Left hindlimb (tissue), 1 donor: ENCODE results near the gene FAM20C.
"Not testable (repeated sequence)": the region's sequence is repeated elsewhere in the genome, so short reads cannot be mapped to it uniquely, and the experiment has no call there.

Source experiments
- DNase-seq: peaks from one replicate; pipeline ENCODE4 v3.0.0-alpha.2; 2018

Gene FAM20C

DNA sequence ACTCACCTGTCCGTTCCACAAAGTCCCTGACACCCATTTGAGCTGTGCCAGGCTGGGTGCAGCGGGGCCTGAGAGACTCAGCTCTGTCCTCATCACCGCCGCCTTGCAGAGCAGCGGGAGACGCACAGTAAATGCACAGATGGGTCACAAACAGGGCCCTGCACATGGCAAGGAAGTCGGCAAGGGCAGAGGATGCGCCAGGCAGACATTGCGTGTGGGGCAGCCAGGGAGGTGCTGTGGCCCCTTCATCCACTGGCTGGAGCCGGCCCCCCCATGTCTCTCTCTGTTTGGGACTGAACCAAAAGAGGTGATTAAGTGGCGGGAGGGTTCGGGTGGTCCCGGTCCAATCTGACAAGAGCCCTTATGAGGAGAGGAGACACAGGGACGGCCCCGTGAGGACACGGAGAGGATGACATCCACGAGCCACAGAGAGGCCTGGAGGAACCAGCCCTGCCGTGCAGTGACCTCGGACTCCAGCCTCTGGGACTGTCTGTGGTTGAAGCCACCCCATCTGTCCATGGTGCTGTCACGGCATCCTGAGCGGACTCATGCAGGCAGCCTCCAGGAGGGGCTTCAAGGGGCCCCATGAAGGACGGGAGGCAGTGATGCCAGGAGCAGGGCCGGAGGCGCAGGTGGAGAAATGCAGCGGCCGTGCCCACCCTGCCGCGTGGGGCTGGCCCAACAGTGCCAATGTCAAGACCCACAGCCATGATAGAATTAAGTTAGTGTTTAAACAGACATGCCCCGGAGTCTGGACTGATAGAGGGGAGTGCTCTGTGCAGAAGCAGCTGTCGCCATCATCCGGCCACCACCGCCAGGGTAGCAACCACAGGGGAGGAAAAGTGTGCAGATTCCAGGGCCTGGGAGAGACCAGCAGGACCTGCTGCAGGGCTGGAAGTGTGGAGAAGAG, 69.2 kb downstream of the FAM20C start:
- no peak for DNase-seq

GRCh38 chr7:262251-262572, 69.8 kb downstream of the FAM20C start:
- no peak for DNase-seq

DNA sequence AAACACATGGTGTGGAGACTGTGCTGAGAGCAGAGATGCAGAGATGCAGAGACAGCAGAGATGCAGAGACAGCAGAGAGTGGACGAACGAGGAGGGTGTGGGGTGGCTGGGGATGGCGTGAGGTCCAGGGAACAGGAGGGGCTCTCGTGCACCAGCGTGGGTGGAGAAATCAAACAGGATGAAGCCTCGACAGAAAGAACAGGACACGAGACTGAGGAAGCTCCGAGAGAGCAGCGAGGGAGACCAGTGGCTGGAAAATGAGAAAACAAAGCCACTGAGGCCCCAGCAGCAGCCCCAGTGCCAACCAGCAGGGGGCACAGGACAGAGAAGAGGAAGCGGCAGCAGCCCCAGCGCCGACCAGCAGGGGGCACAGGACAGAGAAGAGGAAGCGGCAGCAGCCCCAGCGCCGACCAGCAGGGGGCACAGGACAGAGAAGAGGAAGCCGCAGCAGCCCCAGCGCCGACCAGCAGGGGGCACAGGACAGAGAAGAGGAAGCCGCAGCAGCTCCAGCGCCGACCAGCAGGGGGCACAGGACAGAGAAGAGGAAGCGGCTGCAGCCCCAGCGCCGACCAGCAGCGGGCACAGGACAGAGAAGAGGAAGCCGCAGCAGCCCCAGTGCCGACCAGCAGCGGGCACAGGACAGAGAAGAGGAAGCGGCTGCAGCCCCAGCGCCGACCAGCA, 70.4 kb downstream of the FAM20C start:
- not testable (repeated sequence) for DNase-seq

DNA sequence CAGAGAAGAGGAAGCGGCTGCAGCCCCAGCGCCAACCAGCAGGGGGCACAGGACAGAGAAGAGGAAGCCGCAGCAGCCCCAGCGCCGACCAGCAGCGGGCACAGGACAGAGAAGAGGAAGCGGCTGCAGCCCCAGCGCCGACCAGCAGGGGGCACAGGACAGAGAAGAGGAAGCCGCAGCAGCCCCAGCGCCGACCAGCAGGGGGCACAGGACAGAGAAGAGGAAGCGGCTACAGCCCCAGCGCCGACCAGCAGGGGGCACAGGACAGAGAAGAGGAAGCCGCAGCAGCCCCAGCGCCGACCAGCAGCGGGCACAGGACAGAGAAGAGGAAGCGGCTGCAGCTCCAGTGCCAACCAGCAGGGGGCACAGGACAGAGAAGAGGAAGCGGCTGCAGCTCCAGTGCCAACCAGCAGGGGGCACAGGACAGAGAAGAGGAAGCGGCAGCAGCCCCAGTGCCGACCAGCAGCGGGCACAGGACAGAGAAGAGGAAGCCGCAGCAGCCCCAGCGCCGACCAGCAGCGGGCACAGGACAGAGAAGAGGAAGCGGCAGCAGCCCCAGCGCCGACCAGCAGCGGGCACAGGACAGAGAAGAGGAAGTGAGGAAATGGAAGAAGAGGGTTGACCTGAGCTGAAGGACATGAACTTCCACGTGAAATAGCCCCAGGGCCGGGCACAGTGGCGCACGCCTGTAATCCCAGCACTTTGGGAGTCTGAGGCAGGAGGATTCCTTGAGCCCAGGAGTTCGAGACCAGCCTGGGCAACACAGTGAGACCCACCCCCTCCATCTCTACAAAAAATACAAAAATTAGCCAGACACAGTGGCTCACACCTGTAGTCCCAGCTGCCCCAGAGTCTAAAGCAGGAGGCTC, 71.3 kb downstream of the FAM20C start:
- DNase-seq, result not testable (repeated sequence)

DNA sequence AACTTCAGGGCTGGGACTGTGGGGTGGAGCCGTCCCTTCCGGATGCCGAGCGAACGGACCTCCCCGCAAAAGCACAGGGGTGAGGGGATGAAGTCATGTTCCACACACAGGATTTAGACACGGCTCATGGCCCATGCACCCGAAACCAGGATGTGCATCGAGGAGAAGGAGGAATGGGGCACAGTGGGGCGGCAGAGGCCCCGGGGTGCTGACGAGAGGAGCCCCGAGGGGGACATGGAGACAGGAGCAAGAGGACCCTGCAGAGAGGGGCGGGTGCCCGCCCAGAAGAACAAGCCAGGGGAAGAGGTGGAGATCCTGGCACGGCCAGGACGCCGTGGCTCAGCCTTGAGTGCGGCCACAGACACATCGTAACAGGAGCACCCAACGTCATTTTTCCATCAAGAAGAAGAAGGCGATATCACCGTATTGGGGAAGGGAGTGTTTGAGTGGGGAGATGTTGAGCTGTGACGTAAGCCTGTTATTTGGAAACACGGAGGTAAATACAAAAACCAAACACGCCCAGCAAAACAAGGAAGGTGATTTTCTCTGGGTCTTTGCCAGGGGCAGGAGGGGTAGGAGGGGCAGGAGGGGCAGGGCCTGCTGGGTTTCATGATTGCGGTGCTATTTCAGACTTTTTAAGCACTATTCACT, 72.3 kb downstream of the FAM20C start:
- no peak for DNase-seq

DNA sequence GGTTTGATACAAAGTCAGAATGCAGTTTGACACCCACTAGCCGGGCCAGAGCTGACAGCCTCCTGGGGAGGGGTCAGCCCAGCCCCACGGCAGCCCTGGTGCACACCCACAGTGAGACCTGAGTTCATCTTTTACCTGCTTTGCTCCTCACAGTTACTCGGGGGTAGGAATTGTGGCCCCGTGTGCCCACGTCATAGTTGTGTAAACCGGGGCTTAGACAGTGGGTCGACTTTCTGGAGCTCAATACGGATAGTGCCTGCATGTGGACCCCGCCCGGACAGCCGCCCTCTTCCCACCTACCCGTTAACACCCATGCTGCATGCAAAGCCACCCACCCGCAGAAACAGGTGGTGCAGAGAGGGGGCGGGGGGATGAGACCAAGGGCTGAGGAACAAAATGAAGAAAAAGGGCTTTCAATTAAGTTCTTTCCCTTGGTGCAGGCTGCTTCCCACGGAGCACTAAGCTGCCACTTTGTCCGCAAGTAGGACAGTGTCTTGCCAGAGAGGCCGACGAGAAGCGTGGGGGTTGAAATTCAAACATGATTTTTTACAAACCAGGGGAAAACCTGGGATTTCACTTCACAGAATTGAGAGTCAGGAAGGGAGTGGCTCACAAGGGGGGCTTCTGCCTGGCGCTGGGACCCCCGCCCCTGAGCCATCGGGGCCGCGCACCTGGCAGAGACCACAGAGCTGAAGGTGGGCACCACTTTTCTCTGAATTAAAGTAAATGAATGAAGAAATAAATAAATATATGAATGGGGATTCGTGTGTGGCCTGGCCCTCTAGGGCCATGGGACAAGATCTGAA, 73.0 kb downstream of the FAM20C start:
- DNase-seq, result no peak

GRCh38 chr7:265998-266850, 73.9 kb downstream of the FAM20C start:
- no peak for DNase-seq

GRCh38 chr7:266851-267840, 74.8 kb downstream of the FAM20C start:
- DNase-seq, result no peak

DNA sequence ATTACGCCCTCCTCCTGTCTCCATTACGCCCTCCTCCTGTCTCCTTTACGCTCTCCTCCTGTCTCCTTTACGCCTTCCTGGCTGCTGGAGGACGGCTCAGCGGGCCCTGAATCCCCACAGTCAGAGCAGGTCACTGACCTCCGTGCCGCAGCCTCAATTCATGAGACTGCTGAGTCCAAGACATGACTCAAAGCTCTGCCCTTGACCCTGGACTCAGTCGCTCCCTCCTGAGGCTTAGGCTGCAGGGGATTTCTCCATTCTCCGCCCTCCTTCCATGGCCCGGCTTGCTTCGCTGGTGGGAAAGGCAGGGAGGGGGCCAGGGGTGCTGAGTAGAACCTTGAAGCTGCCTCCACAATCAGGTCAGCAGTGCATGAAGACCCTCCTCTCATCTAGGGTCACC, 76.6 kb downstream of the FAM20C start:
- no peak for DNase-seq

DNA sequence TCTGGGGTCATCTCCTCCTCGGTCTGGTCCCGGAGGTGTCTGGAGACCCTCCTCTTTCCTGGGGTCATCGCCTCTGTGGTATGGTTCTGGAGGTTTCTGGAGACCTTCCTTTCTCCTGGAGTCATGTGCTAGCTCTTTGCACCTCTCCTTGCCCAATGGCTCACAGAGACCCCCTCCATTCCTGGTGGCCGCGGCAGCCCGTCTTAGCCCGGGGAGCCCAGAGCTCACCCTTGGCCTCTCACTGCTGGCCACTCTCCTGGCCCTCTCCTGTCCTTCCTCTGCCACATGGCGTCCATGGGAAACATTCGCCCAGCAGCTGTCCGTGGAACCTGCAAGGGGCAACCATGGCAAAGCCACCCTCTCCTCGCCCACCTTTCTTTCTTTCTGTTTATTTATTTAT, 77.3 kb downstream of the FAM20C start:
- DNase-seq, result no peak

- no peak for DNase-seq
Observed at GRCh38 chr7:270351-270983, 78.1 kb downstream of the FAM20C start.

- DNase-seq, result no peak
Observed at GRCh38 chr7:271266-272107, 79.1 kb downstream of the FAM20C start.

- DNase-seq, result no peak
Observed at GRCh38 chr7:272108-272615, 79.8 kb downstream of the FAM20C start.

DNA sequence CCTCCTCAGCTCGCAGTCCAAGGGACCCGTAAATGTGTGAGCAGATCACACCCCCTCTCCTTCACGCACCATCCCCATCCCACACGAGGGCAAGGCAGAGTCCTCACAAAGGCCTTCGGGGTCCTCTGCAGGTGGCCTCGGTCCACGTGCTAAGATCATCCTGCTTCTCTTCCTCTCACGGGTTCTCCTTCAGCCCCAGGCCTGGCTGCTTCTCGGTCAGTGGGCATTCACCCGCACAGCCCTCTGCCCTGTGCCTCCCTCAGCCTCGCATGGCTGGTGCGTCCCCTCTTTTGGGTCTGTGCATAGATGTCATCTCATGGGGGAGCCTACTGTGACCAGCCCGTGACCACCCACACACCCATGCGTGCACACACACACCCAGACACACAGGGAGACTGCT, 80.3 kb downstream of the FAM20C start:
- DNase-seq, result no peak

DNA sequence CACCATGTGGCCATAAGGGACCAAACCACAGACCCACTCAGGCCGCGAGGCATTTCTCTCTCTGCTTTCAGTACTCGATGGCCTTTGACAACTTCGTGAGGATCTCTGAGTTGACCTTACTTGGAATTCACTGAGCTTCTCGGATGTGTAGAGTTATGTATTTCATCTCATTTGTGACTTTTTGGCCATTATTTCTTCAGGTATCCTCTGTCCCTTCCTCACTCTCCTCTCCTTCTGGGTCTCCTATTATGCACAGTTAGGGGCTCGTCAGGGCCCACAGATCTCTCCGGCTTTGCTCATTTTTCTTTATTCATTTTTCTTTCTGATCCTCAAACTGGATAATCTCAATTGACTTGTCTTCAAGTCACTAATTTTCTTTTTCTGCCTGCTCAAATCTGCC, 81.0 kb downstream of the FAM20C start:
- no peak for DNase-seq

DNA sequence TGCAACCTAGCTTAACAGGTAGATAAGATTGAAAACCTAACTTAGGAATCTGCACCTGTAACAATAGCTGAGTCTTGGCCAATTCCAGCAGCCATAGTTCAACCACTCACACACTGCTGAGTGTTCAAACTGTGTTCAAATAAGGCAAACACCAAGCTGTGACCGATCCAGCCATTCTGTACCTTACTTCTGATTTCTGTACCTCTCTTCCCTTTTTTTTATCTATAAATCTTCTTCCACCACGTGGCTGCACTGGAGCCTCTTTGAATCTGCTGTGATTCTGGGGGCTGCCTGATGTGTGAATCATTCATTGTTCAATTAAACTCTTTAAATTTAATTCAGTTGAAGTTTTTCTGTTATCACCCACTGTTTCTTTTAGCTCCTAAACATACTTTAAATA, 81.9 kb downstream of the FAM20C start:
- no peak for DNase-seq

- peak; percentile 15 for DNase-seq
Observed at GRCh38 chr7:276230-276835, 84.0 kb downstream of the FAM20C start.

- no peak for DNase-seq
Observed at GRCh38 chr7:277228-277627, 84.9 kb downstream of the FAM20C start.
